ENCODE results near the gene CES3.

The CES3 gene

GRCh38 chr16:66961065-66961744 lies at the start of gene CES3:
CES3 (plus strand) TSS chr16:66961266; CDS start chr16:66961308, 42 bp downstream.
- TF ChIP-seq CTCF (conservative IDR thresholded peaks at IDR 0.05; ENCODE audit: low read depth, low read length): peak; percentile 92
- no peak for DNase-seq (ENCODE audit: low read depth)
- H3K4me3 ChIP-seq (ENCODE audit: low read length): no peak within 1 kb of the TSS

- TF ChIP-seq CTCF (conservative IDR thresholded peaks at IDR 0.05; ENCODE audit: low read depth, low read length): no peak
- DNase-seq (ENCODE audit: low read depth): no peak
Observed at GRCh38 chr16:66911801-66912200, 49.3 kb upstream of the CES3 start.

GRCh38 chr16:66913081-66913480 lies 48.0 kb upstream of the CES3 start:
- DNase-seq (ENCODE audit: low read depth): no peak
- no peak for TF ChIP-seq CTCF (conservative IDR thresholded peaks at IDR 0.05; ENCODE audit: low read depth, low read length)
- H3K4me3 ChIP-seq (ENCODE audit: low read length): no peak overlapping the region

More at GRCh38 chr16:66911801-66912200, 49.3 kb upstream of the CES3 start:
- no peak overlapping the region for H3K4me3 ChIP-seq (ENCODE audit: low read length)

GRCh38 chr16:66913711-66914110 lies 47.4 kb upstream of the CES3 start:
- TF ChIP-seq CTCF (conservative IDR thresholded peaks at IDR 0.05; ENCODE audit: low read depth, low read length): no peak
- H3K4me3 ChIP-seq (ENCODE audit: low read length): no peak overlapping the region

GRCh38 chr16:66914541-66914940 lies 46.5 kb upstream of the CES3 start:
- H3K4me3 ChIP-seq (ENCODE audit: low read length): no peak overlapping the region
- no peak for DNase-seq (ENCODE audit: low read depth)

More at GRCh38 chr16:66913711-66914110, 47.4 kb upstream of the CES3 start:
- DNase-seq (ENCODE audit: low read depth): no peak

GRCh38 chr16:66915041-66915440 lies 46.0 kb upstream of the CES3 start:
- no peak for TF ChIP-seq CTCF (conservative IDR thresholded peaks at IDR 0.05; ENCODE audit: low read depth, low read length)
- H3K4me3 ChIP-seq (ENCODE audit: low read length): no peak overlapping the region
- DNase-seq (ENCODE audit: low read depth): no peak

More at GRCh38 chr16:66914541-66914940, 46.5 kb upstream of the CES3 start:
- TF ChIP-seq CTCF (conservative IDR thresholded peaks at IDR 0.05; ENCODE audit: low read depth, low read length): no peak

GRCh38 chr16:66916518-66916917 lies 44.5 kb upstream of the CES3 start:
- no peak overlapping the region for H3K4me3 ChIP-seq (ENCODE audit: low read length)
- no peak for TF ChIP-seq CTCF (conservative IDR thresholded peaks at IDR 0.05; ENCODE audit: low read depth, low read length)
- DNase-seq (ENCODE audit: low read depth): no peak
